ENCODE data around the gene MTO1.

- TF ChIP-seq, protein P1, sequence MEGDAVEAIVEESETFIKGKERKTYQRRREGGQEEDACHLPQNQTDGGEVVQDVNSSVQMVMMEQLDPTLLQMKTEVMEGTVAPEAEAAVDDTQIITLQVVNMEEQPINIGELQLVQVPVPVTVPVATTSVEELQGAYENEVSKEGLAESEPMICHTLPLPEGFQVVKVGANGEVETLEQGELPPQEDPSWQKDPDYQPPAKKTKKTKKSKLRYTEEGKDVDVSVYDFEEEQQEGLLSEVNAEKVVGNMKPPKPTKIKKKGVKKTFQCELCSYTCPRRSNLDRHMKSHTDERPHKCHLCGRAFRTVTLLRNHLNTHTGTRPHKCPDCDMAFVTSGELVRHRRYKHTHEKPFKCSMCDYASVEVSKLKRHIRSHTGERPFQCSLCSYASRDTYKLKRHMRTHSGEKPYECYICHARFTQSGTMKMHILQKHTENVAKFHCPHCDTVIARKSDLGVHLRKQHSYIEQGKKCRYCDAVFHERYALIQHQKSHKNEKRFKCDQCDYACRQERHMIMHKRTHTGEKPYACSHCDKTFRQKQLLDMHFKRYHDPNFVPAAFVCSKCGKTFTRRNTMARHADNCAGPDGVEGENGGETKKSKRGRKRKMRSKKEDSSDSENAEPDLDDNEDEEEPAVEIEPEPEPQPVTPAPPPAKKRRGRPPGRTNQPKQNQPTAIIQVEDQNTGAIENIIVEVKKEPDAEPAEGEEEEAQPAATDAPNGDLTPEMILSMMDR (IDR thresholded peaks at IDR 0.05) = no peak
- TF ChIP-seq POLR2A (IDR thresholded peaks at IDR 0.05) = no peak
Observed at GRCh38 chr6:73421534-73421933, 40.0 kb upstream of the MTO1 start.
